Gastroesophageal sphincter (tissue), 3 donors: Measurements from ENCODE around the gene TUBB6.

Experiments
- CTCF ChIP-seq, 4 experiments: fragments of 200-600 bp in 2 of 4; fragments of 450-650 bp in 2 of 4; sonication (generic) in 1 of 4; IDR thresholded peaks; one replicate each; pipeline ENCODE4 v1.5.1; 2017 to 2019; ENCODE audit warnings: antibody characterized with exemption in 4 of 4, mild to moderate bottlenecking in 2 of 4, moderate library complexity in 2 of 4
- EP300 ChIP-seq: sonication (generic); formaldehyde crosslinking; IDR thresholded peaks from one replicate; pipeline ENCODE4 v1.6.1; 2017; ENCODE audit warnings: antibody characterized with exemption, mild to moderate bottlenecking
- POLR2A ChIP-seq, 2 donors: fragments of 450-650 bp; IDR thresholded peaks; one replicate each; pipeline ENCODE4 v1.6.1; 2017; ENCODE audit warnings: antibody characterized with exemption in 2 of 2, mild to moderate bottlenecking in 2 of 2, moderate library complexity in 1 of 2
- POLR2AphosphoS5 ChIP-seq: sonication (generic); formaldehyde crosslinking; IDR thresholded peaks from one replicate; pipeline ENCODE4 v1.6.1; 2017; ENCODE audit warnings: antibody characterized with exemption

GRCh38 chr18:12302391-12303147, 5.5 kb upstream of the TUBB6 start:
- no peak for TF ChIP-seq CTCF (IDR thresholded peaks at IDR 0.05)
- TF ChIP-seq POLR2A (IDR thresholded peaks at IDR 0.05) = no peak
- TF ChIP-seq POLR2AphosphoS5 = no peak
- TF ChIP-seq EP300 = no peak
